AG09319 (cell line): ENCODE data around the gene STOML1.

Experiments
- DNase-seq: peaks from one replicate; pipeline ENCODE4 v3.0.0-alpha.2; 2010; ENCODE audit warnings: low read depth; ENCODE audit errors: extremely low read depth
- TF ChIP-seq, protein P1 (sequence below): IDR thresholded peaks from 2 replicates; pipeline ENCODE4 v1.5.1; 2011; ENCODE audit warnings: low read depth, mild to moderate bottlenecking, inconsistent platforms, low read length, moderate library complexity

Gene STOML1

DNA sequence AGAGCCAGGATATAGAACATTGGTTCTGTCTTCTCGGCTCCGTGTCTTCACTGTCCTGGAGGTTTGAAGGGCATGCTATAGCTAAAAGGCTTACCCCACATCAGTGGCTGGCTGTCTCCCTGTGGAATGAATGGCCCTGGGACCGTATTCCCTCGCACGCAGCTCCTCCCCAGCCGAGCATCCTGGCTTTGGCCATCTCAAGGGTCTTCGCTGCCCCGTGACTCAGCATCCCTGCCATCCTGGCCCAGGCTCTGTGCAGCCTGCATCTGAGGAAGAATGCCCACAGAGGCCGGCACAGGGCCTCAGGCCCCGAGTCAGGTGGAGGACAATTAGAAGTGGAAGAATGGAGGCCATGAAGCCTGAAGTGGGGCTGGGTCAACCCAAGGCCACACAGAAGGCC is 54.8 kb downstream of the STOML1 start:
- TF ChIP-seq, protein P1, sequence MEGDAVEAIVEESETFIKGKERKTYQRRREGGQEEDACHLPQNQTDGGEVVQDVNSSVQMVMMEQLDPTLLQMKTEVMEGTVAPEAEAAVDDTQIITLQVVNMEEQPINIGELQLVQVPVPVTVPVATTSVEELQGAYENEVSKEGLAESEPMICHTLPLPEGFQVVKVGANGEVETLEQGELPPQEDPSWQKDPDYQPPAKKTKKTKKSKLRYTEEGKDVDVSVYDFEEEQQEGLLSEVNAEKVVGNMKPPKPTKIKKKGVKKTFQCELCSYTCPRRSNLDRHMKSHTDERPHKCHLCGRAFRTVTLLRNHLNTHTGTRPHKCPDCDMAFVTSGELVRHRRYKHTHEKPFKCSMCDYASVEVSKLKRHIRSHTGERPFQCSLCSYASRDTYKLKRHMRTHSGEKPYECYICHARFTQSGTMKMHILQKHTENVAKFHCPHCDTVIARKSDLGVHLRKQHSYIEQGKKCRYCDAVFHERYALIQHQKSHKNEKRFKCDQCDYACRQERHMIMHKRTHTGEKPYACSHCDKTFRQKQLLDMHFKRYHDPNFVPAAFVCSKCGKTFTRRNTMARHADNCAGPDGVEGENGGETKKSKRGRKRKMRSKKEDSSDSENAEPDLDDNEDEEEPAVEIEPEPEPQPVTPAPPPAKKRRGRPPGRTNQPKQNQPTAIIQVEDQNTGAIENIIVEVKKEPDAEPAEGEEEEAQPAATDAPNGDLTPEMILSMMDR, result no peak

DNA sequence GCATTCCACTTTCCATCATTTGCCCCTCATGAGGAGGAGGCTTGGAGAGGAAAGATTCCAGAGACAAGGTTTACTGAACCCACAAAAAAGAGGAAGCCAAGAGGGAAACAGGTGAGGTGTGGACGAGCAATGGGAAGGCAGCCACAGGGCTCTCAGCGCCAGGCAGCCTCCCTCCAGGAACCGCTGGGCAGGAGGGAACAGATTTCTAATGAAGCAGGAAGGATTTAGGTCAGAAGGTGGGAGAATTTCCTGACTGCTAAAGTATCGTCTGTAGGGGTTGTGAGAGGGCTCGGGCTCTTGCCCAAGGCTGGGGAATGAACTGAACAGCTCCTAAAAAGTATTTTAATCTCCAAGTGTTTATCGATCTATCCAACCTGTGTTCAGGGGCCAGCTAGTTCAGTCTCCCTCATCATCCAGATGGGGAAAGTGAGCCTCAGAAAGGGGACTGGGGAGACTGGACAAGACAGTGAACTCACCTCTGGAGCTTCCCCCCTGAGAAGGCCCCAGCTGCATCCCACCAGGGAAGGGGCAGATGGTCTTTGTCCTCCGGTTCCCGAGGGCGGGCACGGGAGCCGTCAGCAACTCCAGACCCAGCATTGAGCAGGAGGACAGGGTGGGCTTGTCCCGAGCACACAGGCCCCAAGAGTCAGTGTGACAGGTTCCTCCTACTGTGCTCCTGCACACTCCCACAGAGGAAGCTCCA is 55.4 kb downstream of the STOML1 start:
- no peak for DNase-seq
- TF ChIP-seq, protein P1, result no peak

More for the DNA sequence above, 54.8 kb downstream of the STOML1 start:
- no peak for DNase-seq

DNA sequence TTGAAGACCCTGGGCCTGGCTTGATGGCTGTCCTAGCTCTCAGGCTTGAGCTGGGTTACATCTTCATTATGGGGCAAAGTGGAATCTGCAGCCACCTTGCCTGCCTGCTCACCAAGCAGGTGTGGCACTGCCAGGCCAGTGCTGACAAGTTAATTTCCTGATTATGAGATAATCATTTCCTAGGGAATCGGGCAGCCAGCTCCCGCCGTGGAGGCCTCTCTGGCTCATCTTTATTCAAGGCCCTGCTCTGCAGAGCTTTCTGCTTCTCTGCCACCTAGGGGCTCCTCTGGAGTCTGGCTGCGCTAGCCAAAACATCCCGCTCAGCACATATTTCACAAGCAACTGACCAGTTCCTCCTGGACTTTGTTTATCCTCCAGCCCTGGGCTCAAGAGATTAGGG is 55.9 kb downstream of the STOML1 start:
- TF ChIP-seq, protein P1, result peak; percentile 34
- no peak for DNase-seq

DNA sequence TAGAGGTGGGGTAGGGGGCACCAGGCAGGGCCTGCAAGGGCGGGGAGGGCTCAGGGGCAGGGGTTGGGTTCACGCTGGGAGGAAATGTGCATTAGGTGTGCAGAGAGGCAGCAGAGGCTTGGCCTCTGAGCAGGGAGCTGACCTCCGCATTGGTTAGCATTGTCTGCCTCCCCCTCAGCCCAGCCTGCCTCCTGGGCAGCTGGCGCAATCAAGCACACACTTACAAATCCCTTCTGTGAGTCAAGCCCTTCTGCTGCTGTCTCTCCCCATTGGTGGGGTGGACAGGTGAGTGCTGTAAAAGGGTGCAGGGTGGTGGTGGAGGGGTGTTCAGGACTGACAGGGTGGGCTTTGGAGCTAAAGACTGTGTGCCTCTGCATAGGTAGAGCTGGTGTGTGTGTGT is 56.5 kb downstream of the STOML1 start:
- TF ChIP-seq, protein P1, result no peak
- no peak for DNase-seq

DNA sequence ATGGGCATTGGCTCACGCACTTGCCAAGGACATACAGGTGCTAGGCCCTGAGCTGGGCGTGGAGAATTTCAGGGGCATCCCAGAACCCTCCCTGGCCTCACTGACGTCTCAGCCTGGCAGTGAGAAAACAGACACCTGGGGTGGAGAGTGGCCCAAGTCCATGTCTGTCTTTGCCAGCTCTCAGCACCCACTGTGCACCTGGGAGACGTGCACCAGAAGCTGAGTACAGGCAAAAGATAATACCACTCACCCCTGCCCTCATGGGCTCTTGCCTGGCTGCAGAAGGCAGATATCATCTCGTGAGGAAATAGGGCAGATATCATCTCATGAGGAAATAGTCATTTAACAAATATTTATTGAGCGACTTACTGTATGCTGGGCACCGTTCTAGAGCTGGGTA is 57.8 kb downstream of the STOML1 start:
- TF ChIP-seq, protein P1, result no peak
- no peak for DNase-seq

DNA sequence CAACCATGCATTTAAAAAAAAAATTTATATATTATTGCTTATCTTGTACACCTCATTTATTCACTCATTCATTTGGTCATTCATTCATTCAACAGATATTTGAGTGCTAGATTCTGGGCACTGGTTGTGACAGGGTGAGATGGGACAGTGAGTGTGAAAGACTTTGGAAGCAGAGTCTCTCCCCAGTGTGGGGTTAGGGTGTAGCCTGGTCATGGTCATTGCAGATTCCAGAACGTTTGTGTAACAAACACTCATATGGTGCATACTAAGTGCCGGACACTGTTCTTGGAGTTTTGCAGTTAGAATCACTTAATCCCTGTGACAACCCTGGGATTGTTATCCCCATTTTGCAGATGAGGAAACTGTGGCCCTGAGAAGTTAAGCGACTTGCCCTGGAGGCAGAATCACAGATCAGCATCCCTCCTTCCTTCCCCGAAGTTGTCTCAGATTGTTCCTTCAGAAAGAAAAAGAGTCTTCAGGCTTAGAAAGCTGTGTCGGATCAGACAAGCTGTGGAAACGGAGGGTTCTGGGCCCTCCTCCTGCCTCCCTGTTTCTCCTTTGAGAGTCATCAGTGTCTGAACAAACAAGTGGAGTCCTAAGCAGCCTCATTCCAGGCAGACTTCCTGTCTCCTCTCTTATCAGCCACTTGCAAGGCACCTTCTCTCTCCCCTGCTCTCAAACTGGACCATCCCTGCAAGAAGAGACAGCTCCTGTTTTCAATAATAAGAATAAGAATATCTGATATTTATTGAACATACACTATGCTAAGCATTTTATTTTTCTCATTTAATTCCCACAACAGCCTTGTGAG is 59.5 kb downstream of the STOML1 start:
- TF ChIP-seq, protein P1, result no peak
- no peak for DNase-seq

DNA sequence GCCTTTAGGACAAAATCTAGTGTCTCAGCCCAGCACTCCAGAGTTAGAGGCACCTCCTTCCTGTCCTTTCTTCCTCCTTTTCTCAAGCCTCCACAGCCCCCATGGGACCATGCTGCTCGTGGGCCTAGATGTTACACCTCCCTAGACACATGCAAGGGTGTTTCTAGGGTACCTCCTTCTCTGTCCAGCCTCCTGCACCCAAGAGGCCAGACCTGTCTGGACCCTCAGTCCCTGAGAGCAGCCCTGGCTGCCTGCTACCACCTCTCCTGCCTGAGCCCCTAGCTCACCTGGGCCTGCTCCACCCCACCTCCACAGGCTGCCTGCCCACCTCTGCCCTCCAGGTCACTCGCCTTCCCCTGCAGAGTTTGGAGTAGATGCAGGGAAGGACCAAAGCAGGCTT is 60.7 kb downstream of the STOML1 start:
- TF ChIP-seq, protein P1, result no peak

More for the DNA sequence above, 60.7 kb downstream of the STOML1 start:
- DNase-seq, result no peak
